ENCODE data around the gene MAEA. TPM values are rescaled to one million over a fixed set of nuclear protein-coding genes. Genes with fewer than 3 reads are reported as not detected.

Gene MAEA
- polyA plus RNA-seq, 3 donors = 34.3 to 83.5 (median 37.7) TPM

GRCh38 chr4:1376391-1376840, 86.7 kb downstream of the MAEA start:
- no peak overlapping the region for H3K4me3 Mint-ChIP-seq
- H3K9ac ChIP-seq (ENCODE audit: insufficient read depth, low read length, poor library complexity, severe bottlenecking) = no peak overlapping the region

GRCh38 chr4:1376841-1377605, 87.3 kb downstream of the MAEA start:
- Mint-ChIP-seq H3K27me3 (ENCODE audit: low read depth in 3 of 3) (no peaks in the 10 kb centered on the region), H3K27ac (no peak overlapping the region), H3K36me3 (peaks cover 28 to 57% of the 10 kb centered on the region in 2 donors), H3K4me3 (no peak overlapping the region), H3K9me3 (peaks cover 0 to 10% (median 5%) of the 10 kb centered on the region in 7 donors), H3K4me1 (no peaks in the 10 kb centered on the region)
- TF ChIP-seq CTCF (IDR thresholded peaks at IDR 0.05) = no peak
- H2AFZ ChIP-seq (ENCODE audit: insufficient read depth, low read depth, low read length, poor library complexity, severe bottlenecking) = no peak overlapping the region
- peaks cover 32 to 48% of the 10 kb centered on the region in 2 donors for H3K36me3 ChIP-seq (replicated peaks in 1 of 2; ENCODE audit: control insufficient read depth in 1 of 2, insufficient read depth in 2 of 2, low read length in 2 of 2)
- H3K27ac ChIP-seq (ENCODE audit: low read depth in 1 of 2, low read length in 2 of 2) = no peak overlapping the region
- no peak overlapping the region for H3K9ac ChIP-seq (ENCODE audit: insufficient read depth, low read length, poor library complexity, severe bottlenecking)
- intact Hi-C loops (cut with micrococcal nuclease) = no loop called here
- H3K4me2 ChIP-seq (replicated peaks; ENCODE audit: extremely low read depth, low read length, poor library complexity, severe bottlenecking) = no peak overlapping the region
- no peak for DNase-seq
- no peak overlapping the region for H3K4me3 ChIP-seq (replicated peaks in 1 of 3; ENCODE audit: low read depth in 2 of 3, low read length in 3 of 3)
- no peaks in the 10 kb centered on the region for H3K27me3 ChIP-seq (ENCODE audit: control insufficient read depth in 2 of 2, insufficient read depth in 2 of 2, low read length in 2 of 2)
- peaks cover 0 to 8% of the 10 kb centered on the region in 2 donors for H3K9me3 ChIP-seq (replicated peaks in 1 of 2; ENCODE audit: control insufficient read depth in 1 of 2, insufficient read depth in 1 of 2, low read length in 2 of 2)
- no peaks in the 10 kb centered on the region for H3K79me2 ChIP-seq (ENCODE audit: insufficient read depth, low read length)
- H4K20me1 ChIP-seq (ENCODE audit: insufficient read depth, low read length) = no peaks in the 10 kb centered on the region
- no peaks in the 10 kb centered on the region for H3K4me1 ChIP-seq (ENCODE audit: control insufficient read depth in 1 of 2, insufficient read depth in 2 of 2, low read length in 2 of 2)
- WGBS (ENCODE audit: insufficient coverage) = 98% methylated on average over 30 of the region's 32 CpGs

More at GRCh38 chr4:1376391-1376840, 86.7 kb downstream of the MAEA start:
- Histone ChIP-seq H3K36me3 (replicated peaks in 1 of 2; ENCODE audit: control insufficient read depth in 1 of 2, insufficient read depth in 2 of 2, low read length in 2 of 2) (peaks cover 32 to 54% of the 10 kb centered on the region in 2 donors), H3K27me3 (ENCODE audit: control insufficient read depth in 2 of 2, insufficient read depth in 2 of 2, low read length in 2 of 2) (no peaks in the 10 kb centered on the region), H3K4me3 (replicated peaks in 1 of 3; ENCODE audit: low read depth in 2 of 3, low read length in 3 of 3) (no peak overlapping the region), H4K20me1 (ENCODE audit: insufficient read depth, low read length) (no peaks in the 10 kb centered on the region), H3K4me2 (replicated peaks; ENCODE audit: extremely low read depth, low read length, poor library complexity, severe bottlenecking) (no peak overlapping the region), H3K27ac (ENCODE audit: low read depth in 1 of 2, low read length in 2 of 2) (no peak overlapping the region), H3K4me1 (ENCODE audit: control insufficient read depth in 1 of 2, insufficient read depth in 2 of 2, low read length in 2 of 2) (no peaks in the 10 kb centered on the region), H3K9me3 (replicated peaks in 1 of 2; ENCODE audit: control insufficient read depth in 1 of 2, insufficient read depth in 1 of 2, low read length in 2 of 2) (peaks cover 0 to 10% of the 10 kb centered on the region in 2 donors), H2AFZ (ENCODE audit: insufficient read depth, low read depth, low read length, poor library complexity, severe bottlenecking) (no peak overlapping the region), H3K79me2 (ENCODE audit: insufficient read depth, low read length) (no peaks in the 10 kb centered on the region)
- intact Hi-C loops (cut with micrococcal nuclease) = no loop called here
- H3K9me3 Mint-ChIP-seq = peaks cover 0 to 12% (median 5%) of the 10 kb centered on the region in 7 donors
- no peaks in the 10 kb centered on the region for H3K27me3 Mint-ChIP-seq (ENCODE audit: low read depth in 3 of 3)
- no peak for TF ChIP-seq CTCF (IDR thresholded peaks at IDR 0.05)
- no peak overlapping the region for H3K27ac Mint-ChIP-seq
- 96% methylated on average over 23 of the region's 23 CpGs for whole genome bisulfite sequencing (ENCODE audit: insufficient coverage)
- H3K4me1 Mint-ChIP-seq = no peaks in the 10 kb centered on the region
- no peak for DNase-seq
- H3K36me3 Mint-ChIP-seq = peaks cover 33 to 57% of the 10 kb centered on the region in 2 donors
